HG03103 (cell line): ENCODE results near the gene ZNF253.
"Not testable (repeated sequence)": the region's sequence is repeated elsewhere in the genome, so short reads cannot be mapped to it uniquely, and the experiment has no call there.

Source experiments
- ATAC-seq: cut with Tn5 transposase; IDR thresholded peaks from one replicate; pipeline ENCODE4 v1.9.1; 2021; ENCODE audit warnings: low read depth; ENCODE audit not compliant: unreplicated experiment

The ZNF253 gene

GRCh38 chr19:19892055-19892941 is 26.6 kb downstream of the ZNF253 start:
- ATAC-seq = not testable (repeated sequence)

GRCh38 chr19:19900139-19900728 is 34.6 kb downstream of the ZNF253 start:
- no peak for ATAC-seq

GRCh38 chr19:19900729-19901444 is 35.2 kb downstream of the ZNF253 start, which contains the start of gene ZNF93:
Gene ZNF93, plus strand, starts transcription at chr19:19900946. Its CDS starts 143 bp downstream, at chr19:19901089.
- ATAC-seq = peak; percentile 88

DNA sequence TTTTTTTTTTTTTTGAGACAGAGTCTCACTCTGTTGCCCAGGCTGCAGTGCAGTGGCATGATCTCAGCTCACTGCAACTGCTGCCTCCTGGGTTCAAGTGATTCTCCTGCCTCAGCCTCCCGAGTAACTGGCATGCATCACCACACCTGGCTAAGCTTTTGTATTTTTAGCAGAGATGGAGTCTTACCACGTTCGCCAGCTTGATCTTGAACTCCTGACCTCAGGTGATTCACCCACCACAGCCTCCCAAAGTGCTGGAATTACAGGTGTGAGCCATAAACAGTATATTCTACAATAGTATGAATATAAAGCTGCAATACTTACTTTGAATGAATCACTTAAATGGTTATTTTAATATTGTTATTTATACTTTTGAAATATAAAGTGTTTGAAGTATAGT is 41.9 kb downstream of the ZNF253 start:
- ATAC-seq = not testable (repeated sequence)

- ATAC-seq = no peak
Observed at GRCh38 chr19:19909654-19910053, 44.0 kb downstream of the ZNF253 start.

GRCh38 chr19:19911150-19911549 is 45.5 kb downstream of the ZNF253 start:
- ATAC-seq = no peak

GRCh38 chr19:19914596-19914995 is 48.9 kb downstream of the ZNF253 start:
- ATAC-seq = no peak

- ATAC-seq = not testable (repeated sequence)
Observed at GRCh38 chr19:19930417-19930816, 64.7 kb downstream of the ZNF253 start.

DNA sequence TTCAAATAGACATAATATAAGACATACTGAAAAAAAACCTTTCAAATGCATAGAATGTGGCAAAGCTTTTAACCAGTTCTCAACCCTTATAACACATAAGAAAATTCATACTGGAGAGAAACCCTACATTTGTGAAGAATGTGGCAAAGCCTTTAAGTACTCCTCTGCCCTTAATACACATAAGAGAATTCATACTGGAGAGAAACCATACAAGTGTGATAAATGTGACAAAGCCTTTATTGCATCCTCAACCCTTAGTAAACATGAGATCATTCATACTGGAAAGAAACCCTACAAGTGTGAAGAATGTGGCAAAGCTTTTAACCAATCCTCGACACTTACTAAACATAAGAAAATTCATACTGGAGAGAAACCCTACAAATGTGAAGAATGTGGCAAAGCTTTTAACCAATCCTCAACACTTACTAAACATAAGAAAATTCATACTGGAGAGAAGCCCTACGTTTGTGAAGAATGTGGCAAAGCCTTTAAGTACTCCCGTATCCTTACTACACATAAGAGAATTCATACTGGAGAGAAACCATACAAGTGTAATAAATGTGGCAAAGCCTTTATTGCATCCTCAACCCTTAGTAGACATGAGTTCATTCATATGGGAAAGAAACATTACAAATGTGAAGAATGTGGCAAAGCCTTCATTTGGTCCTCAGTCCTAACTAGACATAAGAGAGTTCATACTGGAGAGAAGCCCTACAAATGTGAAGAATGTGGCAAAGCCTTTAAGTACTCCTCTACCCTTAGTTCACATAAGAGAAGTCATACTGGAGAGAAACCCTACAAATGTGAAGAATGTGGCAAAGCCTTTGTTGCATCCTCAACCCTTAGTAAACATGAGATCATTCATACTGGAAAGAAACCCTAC is 68.0 kb downstream of the ZNF253 start:
- not testable (repeated sequence) for ATAC-seq

- no peak for ATAC-seq
Observed at GRCh38 chr19:19937403-19937802, 71.7 kb downstream of the ZNF253 start.

- ATAC-seq = no peak
Observed at GRCh38 chr19:19938449-19938848, 72.8 kb downstream of the ZNF253 start.

- no peak for ATAC-seq
Observed at GRCh38 chr19:19943848-19944582, 78.3 kb downstream of the ZNF253 start.
